CD4-positive, alpha-beta T cell treated with Interleukin-6 for 4 hours (primary cell): ENCODE data around the gene BACE1-AS.
"Not testable (repeated sequence)": the region's sequence is repeated elsewhere in the genome, so short reads cannot be mapped to it uniquely, and the experiment has no call there.

Experiments used
- DNase-seq: peaks from one replicate; pipeline ENCODE4 v3.0.0-alpha.2; 2020; ENCODE audit warnings: mixed read lengths

BACE1-AS gene

DNA sequence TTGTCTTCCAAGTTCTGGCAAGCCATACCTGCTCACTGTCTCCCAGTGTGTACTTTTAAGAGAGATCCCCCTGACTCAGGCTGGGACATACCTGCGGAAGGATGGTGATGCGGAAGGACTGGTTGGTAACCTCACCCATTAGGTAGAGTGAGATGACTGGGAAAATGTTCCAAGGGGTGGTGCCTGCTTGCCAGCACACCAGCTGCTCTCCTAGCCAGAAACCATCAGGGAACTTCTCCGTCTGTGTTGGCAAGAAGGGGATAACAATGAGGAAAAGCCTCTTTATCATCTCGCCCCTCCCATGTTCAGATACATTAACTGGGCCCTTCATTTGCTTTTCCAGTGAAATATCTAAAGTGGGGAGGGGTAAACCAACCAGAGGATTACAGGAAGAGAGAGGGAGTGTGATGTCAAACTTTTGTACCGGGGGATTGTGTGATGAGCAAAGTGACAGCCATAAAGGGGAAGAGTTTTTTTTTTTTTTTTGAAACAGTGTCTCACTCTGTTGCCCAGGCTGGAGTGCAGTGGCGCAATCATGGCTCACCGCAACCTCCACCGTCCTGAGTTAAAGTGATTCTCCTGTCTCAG lies at the start of gene BACE1-AS:
Gene BACE1-AS (plus strand): TSS at position 538 of the 588 bp plus-strand sequence.
- no peak for DNase-seq

DNA sequence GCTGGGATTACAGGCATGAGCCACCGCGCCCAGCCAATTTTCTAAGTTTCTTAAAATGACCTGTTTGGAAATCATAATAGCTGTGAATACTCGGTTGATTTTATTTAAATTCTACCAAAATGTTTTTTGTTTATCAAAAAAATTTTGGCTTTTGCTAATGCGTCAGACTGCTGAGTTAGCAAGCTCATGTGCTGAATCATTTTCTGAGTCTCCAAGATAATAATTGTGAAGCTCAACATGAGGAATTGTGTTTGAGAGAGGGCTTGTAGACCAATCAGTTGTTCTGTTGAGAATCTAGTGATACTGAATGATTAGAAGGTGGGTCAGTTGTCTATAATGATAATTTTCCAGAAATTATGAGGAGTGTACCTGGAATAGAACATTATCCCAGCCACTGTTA lies 42.8 kb upstream of the BACE1-AS start:
- DNase-seq: no peak

DNA sequence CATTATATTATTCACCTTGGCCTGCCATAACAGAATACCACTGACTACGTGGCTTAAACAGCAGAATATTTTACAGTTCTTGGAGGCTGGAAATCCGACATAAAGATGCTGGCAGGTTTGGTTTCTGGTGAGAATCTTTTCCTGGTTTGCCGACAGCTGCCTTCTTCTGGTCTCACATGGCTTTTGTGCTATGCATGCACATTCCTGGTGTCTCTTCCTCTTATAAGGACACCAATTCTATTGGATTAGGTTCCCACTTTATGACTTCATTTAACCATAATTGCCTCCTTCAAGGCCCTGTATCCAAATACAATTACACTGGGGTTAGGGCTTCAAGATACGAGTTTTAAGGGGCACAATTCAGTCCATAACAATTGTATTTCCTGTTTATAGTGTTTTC lies 41.6 kb upstream of the BACE1-AS start:
- no peak for DNase-seq

DNA sequence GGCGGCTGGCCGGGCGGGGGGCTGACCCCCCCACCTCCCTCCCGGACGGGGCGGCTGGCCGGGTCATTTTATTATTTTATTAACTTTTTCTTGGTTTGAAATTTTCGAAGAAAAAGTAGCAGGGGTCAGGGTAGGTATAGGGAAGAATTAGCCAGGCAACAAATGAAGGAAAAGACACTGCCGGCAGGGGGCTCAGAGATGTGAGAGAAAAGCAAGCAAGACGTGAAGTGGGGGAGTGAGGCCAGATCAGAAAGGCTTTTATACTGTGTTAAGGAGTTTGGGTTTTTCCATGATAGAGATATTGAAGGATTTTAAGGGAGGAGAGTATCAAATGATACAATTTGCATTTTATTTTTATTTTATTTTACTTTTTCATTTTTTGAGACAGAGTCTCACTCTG lies 39.6 kb upstream of the BACE1-AS start:
- DNase-seq: no peak

DNA sequence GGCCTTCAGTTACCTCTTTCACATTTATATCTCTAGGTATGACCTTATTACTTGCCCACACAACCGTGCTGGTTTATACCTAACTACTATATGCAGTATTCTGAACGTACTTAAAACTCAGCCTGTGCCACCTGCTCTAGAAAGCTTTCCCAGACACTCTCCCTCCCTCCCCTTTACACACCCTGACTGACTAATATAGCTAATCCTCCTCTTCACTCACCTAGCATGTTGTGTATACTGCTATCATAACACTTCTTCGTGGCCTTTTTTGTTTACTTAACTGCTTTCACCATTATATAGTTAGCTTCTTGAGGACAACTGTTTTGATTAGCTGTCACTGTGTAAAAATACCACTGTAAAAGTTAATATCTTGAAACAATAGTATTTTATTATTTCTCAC lies 35.2 kb upstream of the BACE1-AS start:
- no peak for DNase-seq

DNA sequence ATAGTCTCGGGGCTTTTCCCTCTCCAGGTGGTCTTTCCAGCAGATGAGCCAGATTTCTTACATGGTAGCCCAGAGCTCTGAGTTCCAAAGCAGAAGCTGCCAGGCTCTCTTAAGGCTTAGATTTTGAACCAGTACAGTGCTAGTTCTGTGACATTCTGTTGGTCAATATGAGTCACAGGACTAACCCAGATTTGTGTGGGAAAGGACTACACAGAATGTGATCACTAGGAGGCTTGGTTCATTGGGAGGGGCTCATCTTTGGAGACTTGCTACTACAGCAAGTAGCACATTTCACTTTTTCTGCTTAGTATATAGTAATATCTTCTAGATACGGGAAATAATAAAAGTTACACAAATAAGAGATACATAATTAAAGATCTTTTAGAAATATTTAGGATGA lies 34.6 kb upstream of the BACE1-AS start:
- DNase-seq: no peak

DNA sequence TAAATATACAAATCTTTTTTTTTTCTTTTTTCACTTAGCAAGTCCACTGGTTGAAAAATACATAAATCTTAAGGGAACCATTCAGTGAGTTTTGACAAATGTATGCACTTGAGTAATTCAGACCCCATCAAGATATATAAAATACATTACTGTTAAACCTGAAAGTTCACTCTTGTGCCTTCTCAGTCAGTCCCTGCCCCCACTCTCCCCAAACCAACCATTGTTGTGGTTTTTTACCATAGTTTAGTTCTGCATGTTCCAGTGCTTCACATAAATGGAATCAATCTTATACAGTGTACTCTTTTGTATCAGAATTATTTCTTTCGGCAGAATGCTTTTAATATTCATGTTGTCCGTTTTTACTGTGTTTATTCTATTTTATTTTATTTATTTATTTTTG lies 32.6 kb upstream of the BACE1-AS start:
- no peak for DNase-seq

DNA sequence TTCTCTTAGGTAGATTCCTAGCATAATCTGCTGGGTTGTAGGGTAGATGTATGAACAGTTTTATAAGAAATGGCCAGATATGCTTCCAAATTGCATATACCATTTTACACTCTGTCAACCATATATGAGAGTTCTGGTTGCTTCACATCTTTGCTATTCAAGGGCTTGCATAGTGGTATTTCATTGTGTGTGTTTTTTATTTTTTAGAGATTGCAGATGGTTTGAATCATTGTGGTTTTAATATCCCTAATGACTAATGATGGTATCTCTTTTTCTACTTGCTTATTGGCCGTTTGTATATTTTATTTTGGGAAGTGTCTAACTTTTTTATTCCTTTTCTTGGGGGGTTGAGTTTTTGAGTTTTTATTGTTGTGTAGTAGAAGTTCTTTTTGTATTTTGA lies 31.7 kb upstream of the BACE1-AS start:
- DNase-seq: no peak

DNA sequence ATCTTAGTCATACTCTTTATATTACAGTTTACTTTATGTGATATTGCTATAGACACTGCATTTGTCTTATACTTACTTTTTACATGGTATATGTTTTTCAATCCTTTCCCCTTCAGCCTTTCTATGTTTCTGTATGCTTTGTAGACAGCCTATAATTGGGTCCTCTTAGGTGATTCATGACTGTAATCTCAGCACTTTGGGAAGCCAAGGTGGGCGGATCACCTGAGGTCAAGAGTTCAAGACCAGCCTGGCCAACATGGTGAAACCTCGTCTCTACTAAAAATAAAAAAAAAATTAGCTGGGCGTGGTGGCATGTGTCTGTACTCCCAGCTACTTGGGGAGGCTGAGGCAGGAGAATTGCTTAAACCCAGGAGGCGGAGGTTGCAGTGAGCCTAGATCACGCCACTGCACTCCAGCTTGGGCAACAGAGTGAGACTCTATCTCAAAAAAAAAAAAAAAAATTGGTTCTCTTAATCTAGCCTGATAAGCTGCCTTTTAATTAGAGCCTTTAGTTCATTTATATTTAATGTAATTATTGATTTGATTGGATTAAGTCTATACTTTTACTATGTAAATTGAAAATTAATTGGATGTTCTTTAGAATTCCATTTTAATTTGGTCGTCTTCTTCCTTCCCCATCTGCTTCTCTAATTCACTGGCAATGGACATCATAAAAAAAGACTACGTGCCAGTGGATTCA lies 26.4 kb upstream of the BACE1-AS start:
- DNase-seq: not testable (repeated sequence)

DNA sequence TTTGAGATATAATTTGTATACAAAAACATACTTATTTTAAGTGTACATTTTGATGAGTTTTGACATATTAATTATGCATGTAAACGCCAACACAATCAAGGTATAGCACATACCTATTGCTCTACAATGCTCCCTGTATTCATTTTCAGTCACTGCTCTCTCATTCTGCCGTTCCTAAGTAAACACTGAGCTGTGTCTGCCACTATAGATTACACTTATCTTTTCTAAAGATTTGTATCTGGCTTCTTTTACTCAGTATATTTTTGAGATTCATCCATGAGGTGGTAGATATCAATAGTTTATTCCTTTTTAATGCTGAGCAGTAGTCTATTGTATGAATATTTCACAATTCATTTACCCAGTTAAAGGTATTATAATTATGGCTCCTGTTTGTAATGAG lies 25.4 kb upstream of the BACE1-AS start:
- no peak for DNase-seq

DNA sequence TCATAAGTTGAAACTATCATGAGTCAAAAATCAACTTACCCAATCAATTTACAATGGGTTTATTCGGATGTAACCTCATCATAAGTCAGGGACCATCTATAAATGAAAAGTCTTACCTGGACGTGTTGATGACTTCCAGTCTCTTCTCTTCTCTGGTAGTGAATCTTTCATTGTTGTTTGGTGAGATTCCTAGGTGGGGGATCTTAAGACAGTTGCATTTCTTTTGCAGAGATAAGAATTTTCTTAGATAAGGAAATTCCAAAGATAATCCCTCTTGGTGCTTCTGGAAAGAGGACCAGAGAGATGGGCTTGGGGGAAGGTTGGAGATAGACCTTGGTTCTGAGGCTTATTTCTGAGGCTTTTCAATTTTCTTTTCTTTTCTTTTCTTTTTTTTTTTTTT lies 21.3 kb upstream of the BACE1-AS start:
- DNase-seq: no peak

DNA sequence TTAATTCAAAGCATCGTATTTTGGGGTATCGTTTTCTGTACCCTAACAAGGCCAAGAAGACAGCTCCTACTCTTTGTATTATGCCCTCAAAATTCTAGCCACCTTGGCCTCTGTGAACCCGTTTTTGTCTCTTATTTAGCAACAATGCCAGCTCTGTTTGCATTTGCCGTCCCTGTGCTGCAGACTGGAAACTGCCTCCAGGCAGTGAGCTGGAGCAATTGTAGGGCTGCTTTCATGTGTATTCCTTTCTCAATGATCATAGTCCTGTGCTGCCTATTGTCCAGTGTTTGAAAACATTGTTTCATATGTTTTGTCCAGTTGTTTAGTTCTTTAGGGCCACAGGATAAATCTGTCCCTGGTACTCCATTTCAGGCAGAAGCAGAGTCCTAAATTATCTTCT lies 19.9 kb upstream of the BACE1-AS start:
- DNase-seq: no peak

DNA sequence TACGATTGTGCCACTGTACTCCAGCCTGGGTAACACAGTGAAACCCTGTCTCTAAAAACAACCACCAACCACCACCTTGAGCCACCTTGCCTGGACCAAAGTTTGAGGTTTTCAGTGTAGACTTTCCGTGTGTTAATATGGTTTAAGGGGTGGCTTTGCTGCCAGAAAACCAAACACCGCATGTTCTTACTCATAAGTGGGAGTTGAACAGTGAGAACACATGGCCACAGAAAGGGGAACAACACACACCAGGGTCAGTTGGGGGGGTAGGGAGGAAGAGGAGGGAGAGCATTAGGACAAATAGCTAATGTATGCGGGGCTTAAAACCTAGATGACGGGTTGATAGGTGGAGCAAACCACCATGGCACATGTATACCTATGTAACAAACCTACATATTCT lies 19.0 kb upstream of the BACE1-AS start:
- DNase-seq: not testable (repeated sequence)

DNA sequence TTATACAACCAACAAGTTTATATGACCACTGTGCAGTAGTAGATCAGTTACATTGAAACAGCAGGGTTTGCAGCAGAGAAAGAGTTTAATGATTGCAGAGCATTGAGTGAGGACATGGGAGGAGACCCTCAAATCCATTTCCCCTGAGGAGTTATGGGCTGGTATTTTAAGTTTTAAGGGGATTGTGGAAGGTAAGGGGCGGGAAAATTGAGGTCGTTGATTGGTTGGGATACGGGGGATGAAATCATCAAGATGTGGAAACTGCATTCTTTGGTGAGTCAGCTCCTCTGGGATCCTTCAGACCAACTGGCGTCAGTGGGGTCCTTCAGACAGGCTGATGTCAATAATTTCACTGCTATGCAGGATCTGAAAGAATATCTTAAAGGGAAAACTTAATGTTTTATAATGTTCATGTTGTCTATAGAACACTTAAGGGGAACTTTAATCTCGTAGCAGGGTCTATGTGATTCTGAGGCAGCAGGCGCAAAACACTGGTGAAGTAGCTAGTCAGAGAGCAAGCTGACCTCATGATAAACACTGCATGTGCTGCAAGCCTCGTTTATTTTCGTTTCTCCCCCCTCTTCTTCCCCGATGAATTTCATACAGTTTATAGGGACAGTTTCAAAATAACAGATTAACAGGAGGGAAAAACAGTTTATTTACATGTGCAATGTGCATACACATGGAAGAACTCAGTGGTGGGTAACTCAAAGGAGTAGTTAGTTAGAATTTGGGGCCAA lies 17.4 kb upstream of the BACE1-AS start:
- DNase-seq: no peak

DNA sequence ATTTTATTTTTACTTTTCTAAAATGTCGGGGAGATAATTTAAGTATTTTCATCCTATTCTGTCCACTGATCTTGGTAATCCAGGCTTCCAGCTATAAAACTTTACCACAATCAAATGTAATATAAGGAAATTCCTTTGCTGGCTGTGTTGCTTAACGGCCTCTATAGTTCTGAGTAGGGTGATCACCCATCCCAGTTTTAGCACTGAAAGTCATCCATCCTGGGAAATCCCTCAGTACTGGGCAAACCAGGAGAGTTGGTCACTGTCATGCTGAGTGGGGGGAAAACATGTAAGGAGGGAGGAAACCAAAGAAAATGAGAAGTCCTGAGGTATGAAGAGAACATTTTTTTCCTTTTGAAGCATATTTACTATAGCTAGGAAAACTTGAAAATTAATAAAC lies 12.8 kb upstream of the BACE1-AS start:
- no peak for DNase-seq

DNA sequence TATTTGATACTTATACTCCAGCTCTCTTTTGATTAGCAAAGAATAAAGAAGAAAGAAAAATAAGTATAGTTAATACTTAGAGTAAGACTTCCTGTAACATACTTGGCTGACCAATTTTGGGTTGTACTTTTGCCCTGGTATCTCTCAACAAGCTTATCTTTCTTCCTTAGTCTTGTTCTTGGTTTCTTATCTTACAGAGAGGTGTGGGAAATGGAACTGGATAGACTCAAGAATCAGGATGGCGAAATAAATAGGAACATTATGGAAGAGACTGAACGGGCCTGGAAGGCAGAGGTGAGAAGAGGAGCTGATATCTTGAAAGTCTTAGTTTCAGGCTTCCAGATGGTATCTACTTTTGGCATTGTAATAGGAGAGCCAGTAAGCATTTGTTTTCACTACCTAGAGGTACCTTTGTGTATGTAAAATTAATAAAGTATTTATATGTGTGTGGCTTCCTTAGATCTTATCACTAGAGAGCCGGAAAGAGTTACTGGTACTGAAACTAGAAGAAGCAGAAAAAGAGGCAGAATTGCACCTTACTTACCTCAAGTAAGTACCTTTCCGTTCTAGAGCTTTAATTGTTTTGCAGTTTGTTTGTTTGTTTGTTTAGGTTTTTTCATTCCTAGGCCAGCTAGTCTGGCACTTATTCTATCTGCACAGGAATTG lies 11.3 kb upstream of the BACE1-AS start:
- DNase-seq: no peak

DNA sequence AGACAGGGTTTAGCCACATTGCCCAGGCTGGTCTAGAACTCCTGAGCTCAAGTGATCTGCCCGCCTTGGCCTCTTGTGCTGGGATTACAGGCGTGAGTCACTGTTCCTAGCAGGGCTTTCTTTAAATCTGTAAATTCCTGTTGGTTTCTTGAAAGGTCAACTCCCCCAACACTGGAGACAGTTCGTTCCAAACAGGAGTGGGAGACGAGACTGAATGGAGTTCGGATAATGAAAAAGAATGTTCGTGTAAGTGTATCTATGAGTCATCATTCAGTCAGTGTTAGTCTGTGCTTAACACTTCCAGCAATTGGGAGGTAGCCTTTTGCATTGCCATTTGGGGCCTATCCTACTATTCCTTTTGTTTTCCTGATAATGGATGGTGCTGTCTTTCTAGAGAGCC lies 10.0 kb upstream of the BACE1-AS start:
- DNase-seq: no peak

DNA sequence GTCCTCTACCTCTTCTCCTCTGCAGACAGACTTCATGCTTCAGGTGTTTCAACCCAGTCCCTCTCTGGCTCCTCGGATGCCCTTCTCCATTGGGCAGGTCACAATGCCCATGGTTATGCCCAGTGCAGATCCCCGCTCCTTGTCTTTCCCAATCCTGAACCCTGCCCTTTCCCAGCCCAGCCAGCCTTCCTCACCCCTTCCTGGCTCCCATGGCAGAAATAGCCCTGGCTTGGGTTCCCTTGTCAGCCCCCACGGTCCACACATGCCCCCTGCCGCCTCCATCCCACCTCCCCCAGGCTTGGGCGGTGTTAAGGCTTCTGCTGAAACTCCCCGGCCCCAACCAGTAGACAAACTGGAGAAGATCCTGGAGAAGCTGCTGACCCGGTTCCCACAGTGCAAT lies 9.3 kb upstream of the BACE1-AS start:
- DNase-seq: no peak

DNA sequence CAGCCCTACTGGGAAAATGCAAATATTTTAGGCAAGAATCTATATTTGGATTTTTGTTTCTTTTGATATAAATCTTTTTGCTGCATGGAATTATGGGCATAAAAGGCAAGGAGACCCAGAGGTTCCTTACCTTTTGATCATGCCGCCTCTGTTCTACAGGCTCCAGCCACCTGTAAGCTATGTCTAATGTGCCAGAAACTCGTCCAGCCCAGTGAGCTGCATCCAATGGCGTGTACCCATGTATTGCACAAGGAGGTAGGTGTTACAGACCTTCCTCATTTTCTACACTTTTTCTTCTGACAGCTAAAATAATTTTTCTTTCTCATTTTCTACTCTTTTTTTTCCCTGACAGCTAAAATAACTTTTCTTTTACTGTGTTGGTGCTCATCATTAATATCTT lies 8.2 kb upstream of the BACE1-AS start:
- DNase-seq: no peak

DNA sequence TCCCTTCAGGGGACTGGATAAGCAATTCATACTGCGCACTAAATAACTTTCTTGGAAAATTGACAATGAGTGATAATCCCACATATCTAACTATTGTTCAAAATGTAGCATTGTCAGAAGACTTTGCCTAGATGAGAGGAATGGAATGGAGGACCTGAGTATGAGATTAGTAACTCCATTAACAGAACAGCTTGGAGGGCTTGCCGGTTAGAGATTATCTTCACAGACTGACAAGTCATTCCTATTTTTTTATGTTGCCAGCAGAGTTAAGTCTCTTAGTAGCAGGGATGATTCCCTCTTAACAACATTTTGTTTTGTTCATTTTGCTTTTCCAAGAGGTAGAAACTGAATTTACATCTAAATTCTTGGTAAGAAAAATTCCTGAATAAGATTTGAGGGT lies 7.1 kb upstream of the BACE1-AS start:
- DNase-seq: no peak

DNA sequence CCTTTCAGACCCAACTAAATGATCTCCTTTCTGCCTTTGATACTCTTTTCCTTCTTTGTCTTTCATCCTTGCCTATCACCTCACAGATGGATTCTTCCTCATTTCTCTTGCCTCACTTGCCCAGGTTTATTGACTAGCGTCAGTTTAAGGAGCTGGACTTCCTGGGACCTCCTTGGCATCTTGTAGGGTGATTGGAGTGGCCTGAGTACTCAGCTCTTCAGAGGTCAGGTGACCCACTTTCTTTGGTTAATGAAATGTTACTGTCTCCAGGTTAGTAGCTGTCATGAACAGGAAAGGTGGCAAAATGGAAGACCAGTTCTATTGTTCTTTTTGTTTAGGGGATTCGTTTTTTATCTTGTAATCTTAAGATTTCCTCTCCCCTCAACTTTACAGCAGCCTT lies 4.6 kb upstream of the BACE1-AS start:
- no peak for DNase-seq

DNA sequence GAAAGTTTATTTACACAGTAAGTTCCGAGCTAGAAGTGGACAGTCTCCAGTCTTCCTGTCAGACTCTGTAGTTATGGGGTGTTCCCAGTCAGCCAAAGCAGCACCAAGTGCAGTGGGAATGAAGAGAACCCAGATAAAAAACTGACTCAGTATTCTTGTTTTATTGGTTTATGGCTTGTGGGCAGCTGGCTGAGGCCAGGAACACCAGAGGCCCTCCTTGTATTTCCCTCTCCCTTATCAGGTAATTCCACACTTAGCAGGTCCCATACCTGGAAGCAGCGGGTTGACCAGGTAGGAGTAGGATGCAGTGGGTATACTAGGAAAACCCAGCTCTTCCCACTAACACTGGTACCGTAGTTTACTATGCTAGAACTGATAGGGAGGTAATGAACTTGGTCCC lies 3.5 kb upstream of the BACE1-AS start:
- DNase-seq: no peak

DNA sequence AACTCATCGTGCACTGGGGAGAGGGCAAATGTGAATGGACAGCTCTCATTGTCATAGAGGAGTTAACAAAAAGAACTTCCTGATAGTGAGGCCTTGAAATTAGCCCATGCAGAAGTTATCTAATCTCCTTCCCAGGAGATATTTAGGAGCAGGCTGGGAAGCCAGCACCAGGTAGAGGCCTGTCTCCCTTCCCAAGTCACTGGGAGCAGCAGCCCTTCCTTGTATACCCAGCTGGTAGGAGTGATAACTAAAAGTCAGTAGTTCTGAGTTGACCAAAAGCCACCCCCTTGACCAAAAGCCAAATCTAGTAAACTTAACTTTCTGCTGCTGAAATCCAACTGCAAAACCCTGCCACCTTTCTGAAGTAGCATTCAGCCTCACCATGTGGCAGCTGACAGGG lies 1.4 kb upstream of the BACE1-AS start:
- no peak for DNase-seq

DNA sequence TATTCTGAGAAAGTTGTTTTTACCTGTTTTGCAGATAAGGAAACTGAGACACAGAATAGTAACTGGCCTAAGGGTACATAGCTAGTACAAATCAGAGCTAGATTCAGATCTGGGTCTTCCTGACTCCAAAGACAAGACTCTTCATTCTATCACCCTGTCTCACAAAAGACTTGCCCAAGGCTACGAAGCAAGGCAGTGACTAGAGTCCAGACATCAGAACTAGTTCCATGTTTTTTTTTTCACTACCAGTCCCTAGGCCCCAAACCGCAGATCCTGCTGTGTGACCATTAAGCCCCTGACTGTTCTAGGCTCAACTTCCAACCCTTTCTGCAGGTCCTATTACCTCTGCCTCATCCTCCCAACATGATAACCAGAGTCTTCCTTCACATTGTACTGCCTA lies 1.5 kb downstream of the BACE1-AS start:
- no peak for DNase-seq
